Nephron progenitor cell (in vitro differentiated cells): Measurements from ENCODE around the gene OR2A5.

ENCODE experiments used
- DNase-seq: peaks from one replicate; pipeline ENCODE4 v3.0.0; 2021
- H3K27ac Mint-ChIP-seq: 2 replicates; pipeline ENCODE4 v1.8.0; 2021; ENCODE audit warnings: mild to moderate bottlenecking, moderate library complexity, mixed read lengths
- H3K27me3 Mint-ChIP-seq: 2 replicates; pipeline ENCODE4 v1.8.0; 2021; ENCODE audit warnings: mild to moderate bottlenecking, low read depth, mixed read lengths; ENCODE audit not compliant: poor library complexity
- H3K36me3 Mint-ChIP-seq: 2 replicates; pipeline ENCODE4 v1.8.0; 2021; ENCODE audit warnings: low read depth, mixed read lengths
- H3K4me1 Mint-ChIP-seq: 2 replicates; pipeline ENCODE4 v1.8.0; 2021; ENCODE audit warnings: mixed read lengths
- H3K4me3 Mint-ChIP-seq: 2 replicates; pipeline ENCODE4 v1.8.0; 2021; ENCODE audit warnings: mild to moderate bottlenecking, moderate library complexity, mixed read lengths
- H3K9me3 Mint-ChIP-seq: 2 replicates; pipeline ENCODE4 v1.8.0; 2021; ENCODE audit warnings: mild to moderate bottlenecking, moderate library complexity, mixed read lengths
- CTCF ChIP-seq: fragments of 200-600 bp; sonication (generic); IDR thresholded peaks from 2 replicates; pipeline ENCODE4 v1.5.0; 2021; ENCODE audit warnings: antibody characterized with exemption

The OR2A5 gene

DNA sequence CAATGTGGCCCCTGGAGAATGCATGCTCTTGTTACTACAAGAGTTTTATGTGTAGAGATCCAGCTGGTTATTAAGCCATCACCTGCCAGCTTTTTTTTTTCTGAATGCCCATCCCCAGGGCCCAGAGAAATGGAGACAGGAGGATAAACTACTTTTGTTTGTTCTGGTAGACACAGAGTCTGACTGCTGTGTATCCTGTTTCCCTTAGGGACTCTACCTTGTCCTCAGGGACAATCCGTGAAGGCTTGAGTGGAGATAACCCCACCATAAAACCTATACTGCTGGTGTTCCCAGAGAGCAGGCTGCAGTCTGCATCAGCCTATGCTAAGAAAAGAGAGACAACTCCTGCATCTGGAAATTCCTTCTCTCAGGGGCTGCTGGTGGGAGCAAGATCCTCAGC lies at the start of gene OR2A5:
Gene OR2A5, plus strand, starts transcription at position 301 of the 400 bp plus-strand sequence. CDS start 1,454 bp downstream, outside the sequence.
- Mint-ChIP-seq H3K27me3 (peaks cover 3% of the 10 kb centered on the region), H3K27ac (no peak within 1 kb of the TSS), H3K4me1 (peaks cover 40% of the 10 kb centered on the region), H3K36me3 (no peaks in the 10 kb centered on the region), H3K4me3 (no peak within 1 kb of the TSS), H3K9me3 (no peaks in the 10 kb centered on the region)
- no peak for DNase-seq
- no peak for TF ChIP-seq CTCF

- DNase-seq = no peak
- Mint-ChIP-seq H3K4me3 (no peak within 1 kb of the TSS), H3K9me3 (no peaks in the 10 kb centered on the region), H3K36me3 (no peaks in the 10 kb centered on the region), H3K4me1 (no peaks in the 10 kb centered on the region), H3K27me3 (peaks cover 7% of the 10 kb centered on the region), H3K27ac (no peak within 1 kb of the TSS)
- no peak for TF ChIP-seq CTCF
Measured at GRCh38 chr7:144000020-144000419, 48.7 kb upstream of the OR2A5 start, which contains the start of gene OR6B1. Gene OR6B1 (plus strand): TSS chr7:144000320. CDS start chr7:144003997, 3,677 bp downstream.

GRCh38 chr7:144001543-144001942 lies 47.2 kb upstream of the OR2A5 start:
- Mint-ChIP-seq H3K36me3 (no peaks in the 10 kb centered on the region), H3K27me3 (peaks cover 7% of the 10 kb centered on the region), H3K4me1 (no peaks in the 10 kb centered on the region), H3K4me3 (no peak overlapping the region), H3K27ac (no peak overlapping the region), H3K9me3 (no peaks in the 10 kb centered on the region)
- TF ChIP-seq CTCF = no peak
- no peak for DNase-seq

DNA sequence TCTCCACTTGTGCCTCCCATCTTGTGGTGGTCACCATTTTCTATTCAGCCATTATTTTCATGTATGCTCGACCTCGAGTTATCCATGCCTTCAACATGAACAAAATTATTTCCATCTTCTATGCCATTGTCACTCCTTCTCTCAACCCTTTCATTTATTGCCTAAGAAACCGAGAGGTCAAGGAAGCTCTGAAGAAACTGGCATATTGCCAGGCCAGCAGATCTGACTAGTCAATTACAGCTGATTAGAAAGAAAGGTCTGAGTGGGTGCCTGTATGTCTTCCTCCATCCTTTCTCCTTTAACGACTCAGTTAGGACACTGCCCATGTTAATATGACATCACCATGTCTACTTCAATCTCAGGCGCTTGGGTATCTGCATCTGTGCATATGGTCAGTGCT lies 44.0 kb upstream of the OR2A5 start:
- Mint-ChIP-seq H3K9me3 (peaks cover 20% of the 10 kb centered on the region), H3K27me3 (peaks cover 4% of the 10 kb centered on the region), H3K4me3 (no peak overlapping the region), H3K27ac (no peak overlapping the region), H3K4me1 (no peaks in the 10 kb centered on the region), H3K36me3 (peaks cover 6% of the 10 kb centered on the region)
- DNase-seq = no peak
- TF ChIP-seq CTCF = no peak

DNA sequence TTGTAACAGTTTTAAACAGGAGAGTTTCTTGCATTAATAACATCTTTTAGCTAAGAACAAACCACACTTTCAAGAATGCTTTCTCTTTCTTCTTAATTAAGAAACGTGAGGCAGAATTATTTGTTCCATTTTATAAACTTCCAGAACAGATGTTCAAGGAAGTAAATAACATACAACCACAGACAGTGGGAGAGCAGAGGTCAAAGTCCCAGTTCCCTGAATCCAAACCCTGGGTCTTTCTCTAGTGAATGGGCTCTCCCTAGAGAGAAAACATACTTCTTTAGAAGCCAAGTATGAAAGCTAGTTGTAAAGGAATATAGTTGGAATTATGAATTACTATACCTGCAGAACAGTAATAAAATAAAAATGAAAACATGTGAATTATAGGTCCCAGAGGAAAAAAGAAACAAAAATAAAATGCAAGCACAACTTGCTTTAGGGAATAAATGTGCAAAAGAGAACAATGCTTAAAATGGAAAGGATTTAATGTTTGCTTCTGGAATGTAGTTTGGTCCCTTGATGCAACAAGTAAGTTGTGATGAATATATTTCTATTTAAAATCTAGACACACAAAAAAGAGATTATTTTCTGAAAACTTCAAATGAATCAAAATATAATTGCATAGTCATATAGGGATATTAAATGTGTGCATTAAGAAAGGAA lies 42.6 kb upstream of the OR2A5 start:
- Mint-ChIP-seq H3K4me3 (no peak overlapping the region), H3K4me1 (no peaks in the 10 kb centered on the region), H3K27me3 (no peaks in the 10 kb centered on the region), H3K36me3 (peaks cover 6% of the 10 kb centered on the region), H3K9me3 (peaks cover 26% of the 10 kb centered on the region), H3K27ac (no peak overlapping the region)
- no peak for TF ChIP-seq CTCF
- no peak for DNase-seq

DNA sequence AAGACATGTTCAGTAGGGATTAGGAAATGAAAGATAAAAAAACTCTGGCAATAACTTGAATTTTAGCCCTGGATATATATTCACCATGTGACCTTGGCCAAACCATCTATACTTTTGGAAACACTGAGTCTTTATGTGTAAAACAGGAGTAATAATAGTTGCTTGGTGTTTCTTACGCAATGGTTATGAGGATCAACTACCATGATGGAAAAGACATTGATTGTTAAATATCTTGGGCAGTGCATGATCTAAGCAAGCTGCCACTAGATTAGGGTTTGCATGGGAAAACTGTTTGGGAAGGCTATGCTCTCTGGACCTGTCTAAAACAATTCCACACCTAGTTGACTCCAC lies 42.1 kb upstream of the OR2A5 start:
- H3K9me3 Mint-ChIP-seq = peaks cover 26% of the 10 kb centered on the region
- no peak overlapping the region for H3K27ac Mint-ChIP-seq
- TF ChIP-seq CTCF = no peak
- no peaks in the 10 kb centered on the region for H3K4me1 Mint-ChIP-seq
- DNase-seq = no peak
- H3K36me3 Mint-ChIP-seq = peaks cover 6% of the 10 kb centered on the region
- no peaks in the 10 kb centered on the region for H3K27me3 Mint-ChIP-seq
- no peak overlapping the region for H3K4me3 Mint-ChIP-seq
